Activated CD8-positive, alpha-beta T cell treated with anti-CD3 and anti-CD28 coated beads for 36 hours (primary cell): ENCODE measurements around the gene SPNS2. TPM values are rescaled to one million over a fixed set of nuclear protein-coding genes. Genes with fewer than 3 reads are reported as not detected.

Experiments used
- ATAC-seq: fragments of 200-7000 bp; cut with Tn5 transposase; one replicate; pipeline ENCODE4 v1.10.0; 2021; ENCODE audit warnings: mild to moderate bottlenecking, moderate library complexity
- CTCF ChIA-PET: fragments of 350-600 bp; sonication (Branson Sonifier 250); formaldehyde crosslinking; loops from one replicate; lab custom pipeline; 2021; ENCODE audit warnings: antibody characterized with exemption; lab: Charles Lee
- POLR2A ChIA-PET: fragments of 350-600 bp; sonication (Branson Sonifier 250); formaldehyde crosslinking; loops from one replicate; lab custom pipeline; 2021; ENCODE audit warnings: antibody characterized with exemption; lab: Charles Lee
- DNase-seq: peaks from one replicate; pipeline ENCODE4 v3.0.0-alpha.2; 2020
- H3K27ac Mint-ChIP-seq: one replicate; pipeline ENCODE4 v1.8.0; 2021; ENCODE audit warnings: mild to moderate bottlenecking, mixed read lengths
- H3K27me3 Mint-ChIP-seq: one replicate; pipeline ENCODE4 v1.8.0; 2021; ENCODE audit warnings: mixed read lengths
- H3K36me3 Mint-ChIP-seq: one replicate; pipeline ENCODE4 v1.8.0; 2021; ENCODE audit warnings: low read depth, mixed read lengths
- H3K4me1 Mint-ChIP-seq: one replicate; pipeline ENCODE4 v1.8.0; 2021; ENCODE audit warnings: low read depth, mixed read lengths
- H3K4me3 Mint-ChIP-seq: one replicate; pipeline ENCODE4 v1.8.0; 2021; ENCODE audit warnings: mild to moderate bottlenecking, moderate library complexity, mixed read lengths
- H3K9me3 Mint-ChIP-seq: one replicate; pipeline ENCODE4 v1.8.0; 2021; ENCODE audit warnings: mixed read lengths
- intact Hi-C: fragments of 100-400 bp; cut with micrococcal nuclease; formaldehyde crosslinking; loops from one replicate; pipeline ENCODE4 v1.10.0; 2022
- total RNA-seq, 2 experiments: library from RNA; stranded (reverse); gene quantifications; one replicate each; pipeline ENCODE4 v1.2.3, GENCODE V29; 2021
- TF ChIP-seq, protein P1 (sequence below): fragments of 200-600 bp; IDR thresholded peaks from one replicate; pipeline ENCODE4 v1.8.0; 2022; ENCODE audit warnings: antibody characterized with exemption, mild to moderate bottlenecking

SPNS2 gene
- total RNA-seq, 2 experiments from 2014 or later, result 0.95 to 1.2 TPM

DNA sequence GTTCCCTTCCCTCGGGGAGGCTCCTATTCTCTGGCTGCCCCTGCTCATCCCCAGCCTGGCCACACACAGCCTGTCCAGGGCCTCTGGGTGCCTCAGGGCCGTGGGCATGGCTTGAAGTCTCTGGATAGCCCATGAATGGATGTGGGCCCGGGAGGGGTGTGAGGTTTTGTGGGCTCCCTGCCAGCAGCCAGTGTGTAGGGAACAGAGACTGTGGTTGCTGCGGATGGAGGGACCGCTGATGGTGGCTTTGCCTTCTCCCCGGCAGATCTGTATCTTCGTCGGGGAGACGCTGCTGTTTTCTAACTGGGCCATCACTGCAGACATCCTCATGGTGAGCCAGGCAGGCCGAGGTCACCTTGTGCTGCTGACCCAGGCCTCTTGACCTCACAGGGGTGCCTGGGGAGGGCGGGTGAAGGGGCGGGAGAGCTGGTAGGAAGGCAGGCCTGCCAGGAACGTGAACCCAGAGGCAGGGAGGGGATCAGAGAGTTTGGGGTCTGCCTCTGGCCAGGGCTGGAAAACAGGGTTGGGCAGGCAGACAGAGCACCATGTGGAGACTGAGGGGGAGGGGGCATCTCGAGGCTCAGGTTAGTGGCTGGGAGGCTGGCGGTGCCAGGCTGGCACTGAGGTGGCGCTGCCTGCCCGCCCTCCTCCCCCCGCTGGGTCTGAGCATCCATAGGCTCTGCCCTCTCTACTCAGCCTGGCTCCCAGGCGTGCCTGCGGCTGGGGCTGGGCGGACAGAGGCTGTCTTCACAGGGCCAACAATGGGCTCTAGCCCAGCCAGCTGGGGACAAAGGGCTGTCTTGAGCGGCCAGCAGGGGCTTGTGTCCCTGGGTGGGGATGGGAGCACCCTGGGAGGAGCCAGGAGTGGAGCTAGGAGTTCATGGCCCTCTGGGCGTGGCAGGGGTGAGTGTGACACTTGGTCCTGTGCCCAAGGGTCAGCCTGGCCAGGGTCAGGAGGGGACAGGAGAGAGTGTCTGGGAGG, 35.1 kb downstream of the SPNS2 start:
- POLR2A ChIA-PET, result interaction anchor here (1.4 kb wide), 1 partner anchor 13 kb away, joined by 4 read pairs; no protein-coding TSS in a partner anchor
- ATAC-seq (no peak), DNase-seq (peak; percentile 18)
- Mint-ChIP-seq H3K27ac (no peak overlapping the region), H3K4me1 (peaks cover 2% of the 10 kb centered on the region), H3K36me3 (no peaks in the 10 kb centered on the region), H3K4me3 (no peak overlapping the region), H3K9me3 (no peaks in the 10 kb centered on the region), H3K27me3 (peaks cover 1% of the 10 kb centered on the region)
- intact Hi-C loops, result loop anchor here (10.0 kb wide), 1 partner anchor 109 kb away; no protein-coding TSS in a partner anchor
- TF ChIP-seq, protein P1, sequence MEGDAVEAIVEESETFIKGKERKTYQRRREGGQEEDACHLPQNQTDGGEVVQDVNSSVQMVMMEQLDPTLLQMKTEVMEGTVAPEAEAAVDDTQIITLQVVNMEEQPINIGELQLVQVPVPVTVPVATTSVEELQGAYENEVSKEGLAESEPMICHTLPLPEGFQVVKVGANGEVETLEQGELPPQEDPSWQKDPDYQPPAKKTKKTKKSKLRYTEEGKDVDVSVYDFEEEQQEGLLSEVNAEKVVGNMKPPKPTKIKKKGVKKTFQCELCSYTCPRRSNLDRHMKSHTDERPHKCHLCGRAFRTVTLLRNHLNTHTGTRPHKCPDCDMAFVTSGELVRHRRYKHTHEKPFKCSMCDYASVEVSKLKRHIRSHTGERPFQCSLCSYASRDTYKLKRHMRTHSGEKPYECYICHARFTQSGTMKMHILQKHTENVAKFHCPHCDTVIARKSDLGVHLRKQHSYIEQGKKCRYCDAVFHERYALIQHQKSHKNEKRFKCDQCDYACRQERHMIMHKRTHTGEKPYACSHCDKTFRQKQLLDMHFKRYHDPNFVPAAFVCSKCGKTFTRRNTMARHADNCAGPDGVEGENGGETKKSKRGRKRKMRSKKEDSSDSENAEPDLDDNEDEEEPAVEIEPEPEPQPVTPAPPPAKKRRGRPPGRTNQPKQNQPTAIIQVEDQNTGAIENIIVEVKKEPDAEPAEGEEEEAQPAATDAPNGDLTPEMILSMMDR, result no peak
- CTCF ChIA-PET, result no interaction called here

DNA sequence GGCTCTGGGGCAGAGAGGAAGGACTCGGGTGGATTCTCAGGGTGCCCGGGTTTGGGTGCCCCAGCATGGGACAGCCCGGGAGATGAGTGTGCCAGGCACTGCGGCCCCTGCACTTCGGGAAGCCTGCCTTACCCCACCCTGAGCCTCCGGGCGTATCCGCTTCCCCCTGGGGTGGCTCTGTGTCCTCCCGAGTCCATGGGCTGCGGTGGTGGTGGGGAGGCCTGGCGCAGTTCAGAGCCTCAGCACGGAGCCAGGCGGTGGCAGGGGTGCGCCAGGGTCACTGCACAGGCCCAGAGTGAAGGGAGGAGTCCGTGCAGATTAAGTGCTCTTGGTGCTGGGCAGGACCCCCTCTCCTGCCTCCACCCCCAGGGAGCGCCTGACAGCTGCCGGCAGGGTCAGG, 35.8 kb downstream of the SPNS2 start:
- Mint-ChIP-seq H3K27me3 (peaks cover 1% of the 10 kb centered on the region), H3K4me3 (no peak overlapping the region)
- intact Hi-C loops, result loop anchor here (10.0 kb wide), 1 partner anchor 110 kb away; no protein-coding TSS in a partner anchor

GRCh38 chr17:4534928-4535666, 36.4 kb downstream of the SPNS2 start:
- CTCF ChIA-PET, result no interaction called here
- no peak overlapping the region for H3K4me3 Mint-ChIP-seq
- POLR2A ChIA-PET, result interaction anchor here (0.6 to 2.4 kb wide), 6 partner anchors 9 to 524 kb away, joined by 3 to 9 read pairs (median 4); no protein-coding TSS in a partner anchor
- TF ChIP-seq, protein P1, result no peak
- intact Hi-C loops, result loop anchor here (10.0 kb wide), 1 partner anchor 110 kb away; no protein-coding TSS in a partner anchor
- H3K27me3 Mint-ChIP-seq, result peaks cover 1% of the 10 kb centered on the region
- ATAC-seq (no peak), DNase-seq (no peak)
- no peaks in the 10 kb centered on the region for H3K9me3 Mint-ChIP-seq
- no peak overlapping the region for H3K27ac Mint-ChIP-seq
- H3K36me3 Mint-ChIP-seq, result peaks cover 3% of the 10 kb centered on the region
- peaks cover 2% of the 10 kb centered on the region for H3K4me1 Mint-ChIP-seq

More for the DNA sequence above, 35.8 kb downstream of the SPNS2 start:
- Mint-ChIP-seq H3K27ac (no peak overlapping the region), H3K36me3 (no peaks in the 10 kb centered on the region), H3K9me3 (no peaks in the 10 kb centered on the region), H3K4me1 (peaks cover 2% of the 10 kb centered on the region)
- TF ChIP-seq, protein P1, result no peak
- no peak for ATAC-seq
- ChIA-PET POLR2A (interaction anchor here (0.6 to 2.4 kb wide), 4 partner anchors 10 to 525 kb away, joined by 3 to 9 read pairs (median 4); no protein-coding TSS in a partner anchor), CTCF (no interaction called here)
- no peak for DNase-seq

DNA sequence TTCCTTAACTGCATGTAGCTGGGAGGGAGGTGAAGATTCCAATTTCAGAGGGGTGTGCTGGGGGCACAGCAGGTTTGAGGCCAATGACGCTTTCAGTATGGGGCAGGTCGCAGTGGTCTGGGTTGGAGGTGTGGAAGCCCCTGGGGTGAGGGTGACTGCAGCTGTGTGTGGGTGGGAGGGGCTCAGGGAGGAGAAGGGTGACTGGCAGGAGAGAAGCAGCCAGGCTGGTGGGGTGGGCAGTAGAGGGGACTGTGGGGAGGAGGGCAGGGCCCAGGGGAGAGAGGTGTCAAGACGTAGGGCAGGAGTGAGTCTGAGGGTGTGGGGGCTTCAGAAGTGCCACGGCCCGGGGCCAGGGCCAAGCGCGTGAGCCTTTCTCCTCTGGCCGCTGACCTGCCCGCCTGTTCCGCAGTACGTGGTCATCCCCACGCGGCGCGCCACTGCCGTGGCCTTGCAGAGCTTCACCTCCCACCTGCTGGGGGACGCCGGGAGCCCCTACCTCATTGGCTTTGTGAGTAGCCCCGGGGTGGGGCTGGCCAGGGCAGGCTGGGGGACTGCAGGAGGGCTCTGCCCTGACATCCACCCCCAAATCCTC, 37.1 kb downstream of the SPNS2 start:
- CTCF ChIA-PET, result no interaction called here
- ATAC-seq (no peak), DNase-seq (no peak)
- peaks cover 1% of the 10 kb centered on the region for H3K27me3 Mint-ChIP-seq
- H3K27ac Mint-ChIP-seq, result no peak overlapping the region
- TF ChIP-seq, protein P1, result no peak
- no peak overlapping the region for H3K4me3 Mint-ChIP-seq
- H3K4me1 Mint-ChIP-seq, result peaks cover 2% of the 10 kb centered on the region
- peaks cover 3% of the 10 kb centered on the region for H3K36me3 Mint-ChIP-seq
- no peaks in the 10 kb centered on the region for H3K9me3 Mint-ChIP-seq
- intact Hi-C loops, result loop anchor here (10.0 kb wide), 1 partner anchor 111 kb away; no protein-coding TSS in a partner anchor
- POLR2A ChIA-PET, result interaction anchor here (0.7 to 2.4 kb wide), 6 partner anchors 9 to 32 kb away, joined by 3 to 9 read pairs (median 4); no protein-coding TSS in a partner anchor
